Activated CD8-positive, alpha-beta T cell treated with anti-CD3 and anti-CD28 coated beads, Interleukin-2, amount 10 ng/mL, durations not matched to agents 7 days and 5 days (primary cell): ENCODE data around the gene TGM2. TPM values are rescaled to one million over a fixed set of nuclear protein-coding genes. Genes with fewer than 3 reads are reported as not detected.

Source experiments
- ATAC-seq: fragments of 150-1000 bp; cut with Tn5 transposase; one replicate; pipeline ENCODE4 v1.10.0; 2021; ENCODE audit warnings: moderate library complexity
- CTCF ChIA-PET: fragments of 350-600 bp; sonication (Branson Sonifier 250); formaldehyde crosslinking; loops from one replicate; lab custom pipeline; 2021; ENCODE audit warnings: antibody characterized with exemption; lab: Charles Lee
- POLR2A ChIA-PET: fragments of 350-600 bp; sonication (Branson Sonifier 250); formaldehyde crosslinking; loops from one replicate; lab custom pipeline; 2021; ENCODE audit warnings: antibody characterized with exemption; lab: Charles Lee
- DNase-seq: peaks from one replicate; pipeline ENCODE4 v3.0.0-alpha.2; 2020
- H3K27ac Mint-ChIP-seq: one replicate; pipeline ENCODE4 v1.8.0; 2021; ENCODE audit warnings: mild to moderate bottlenecking, mixed read lengths
- H3K27me3 Mint-ChIP-seq: one replicate; pipeline ENCODE4 v1.8.0; 2021; ENCODE audit warnings: low read depth, mixed read lengths
- H3K36me3 Mint-ChIP-seq: one replicate; pipeline ENCODE4 v1.8.0; 2021; ENCODE audit warnings: low read depth, mixed read lengths
- H3K4me1 Mint-ChIP-seq: one replicate; pipeline ENCODE4 v1.8.0; 2021; ENCODE audit warnings: low read depth, mixed read lengths
- H3K4me3 Mint-ChIP-seq: one replicate; pipeline ENCODE4 v1.8.0; 2021; ENCODE audit warnings: mild to moderate bottlenecking, mixed read lengths
- H3K9me3 Mint-ChIP-seq: one replicate; pipeline ENCODE4 v1.8.0; 2022; ENCODE audit warnings: mixed read lengths; ENCODE audit not compliant: insufficient read depth
- total RNA-seq, 2 experiments: library from RNA; stranded (reverse); gene quantifications; one replicate each; pipeline ENCODE4 v1.2.3, GENCODE V29; 2021

Gene TGM2
- total RNA-seq, 2 experiments from 2014 or later = 0.31 to 0.34 TPM

DNA sequence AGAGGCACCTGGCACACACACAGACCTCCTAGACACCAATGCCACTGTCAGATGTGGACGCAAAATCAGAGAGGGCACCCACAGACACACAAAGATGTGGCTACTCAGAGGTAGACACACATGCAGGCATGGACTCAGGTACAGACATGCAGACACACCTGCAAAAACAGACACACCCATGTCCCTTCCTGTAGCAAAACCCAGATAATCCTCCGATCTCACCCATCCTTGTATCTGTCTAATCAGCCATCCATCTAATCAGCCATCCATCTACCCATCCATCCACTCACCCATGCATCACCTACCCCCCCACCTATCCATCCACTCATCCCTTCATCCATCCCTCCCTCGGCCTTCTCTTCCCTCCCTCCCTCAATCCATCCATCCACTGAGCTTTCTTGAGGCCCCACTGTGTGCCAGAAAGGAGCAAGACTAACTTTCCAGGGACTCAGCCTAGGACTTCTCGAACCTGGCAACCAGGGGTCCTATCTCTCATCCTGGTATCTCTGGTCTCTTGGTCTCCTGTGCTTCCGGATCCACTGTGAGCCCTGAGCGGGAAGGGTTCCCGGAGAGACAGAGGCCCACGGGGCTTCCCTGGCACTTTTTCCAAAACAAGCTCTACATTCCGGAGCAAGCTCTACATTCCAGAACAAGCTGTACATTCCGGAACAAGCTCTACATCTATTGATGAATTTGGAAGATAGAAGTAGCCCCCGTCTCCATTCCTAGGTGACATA lies 1.1 kb upstream of the TGM2 start:
- Mint-ChIP-seq H3K27me3 (peaks cover 13% of the 10 kb centered on the region), H3K4me3 (no peak overlapping the region), H3K27ac (no peak overlapping the region)

DNA sequence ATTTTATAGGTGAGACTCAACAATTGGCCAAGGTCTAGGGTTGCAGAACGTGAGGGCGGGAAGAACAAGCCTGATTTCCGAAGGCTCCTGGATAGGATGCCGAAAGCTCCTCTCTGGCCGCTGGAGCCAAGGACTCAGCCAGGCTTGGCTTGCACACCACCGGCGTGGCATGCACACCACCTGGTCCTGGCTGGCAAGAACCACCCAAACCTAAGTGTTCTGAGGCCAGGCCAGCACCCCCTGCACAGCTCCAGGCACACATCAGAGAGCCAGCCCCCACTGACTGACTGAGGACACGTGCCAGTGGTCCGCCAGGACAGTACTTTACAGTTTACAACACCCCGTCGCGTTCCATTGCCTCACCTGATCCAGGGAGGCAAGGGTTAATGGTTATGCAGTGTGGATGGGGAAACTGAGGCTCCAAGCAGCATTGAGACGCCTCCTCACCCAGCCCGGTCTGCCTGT lies 414 bp downstream of the TGM2 start:
- Mint-ChIP-seq H3K4me1 (peaks cover 33% of the 10 kb centered on the region), H3K36me3 (no peaks in the 10 kb centered on the region), H3K27me3 (peaks cover 13% of the 10 kb centered on the region), H3K9me3 (no peaks in the 10 kb centered on the region), H3K27ac (no peak overlapping the region), H3K4me3 (no peak overlapping the region)
- ChIA-PET CTCF (interaction anchor here (0.9 to 3.8 kb wide), 5 partner anchors 13 to 107 kb away, joined by 3 to 17 read pairs (median 4); no protein-coding TSS in a partner anchor), POLR2A (no interaction called here)
- no peak for DNase-seq
- no peak for ATAC-seq

More for the DNA sequence above, 1.1 kb upstream of the TGM2 start:
- H3K9me3 Mint-ChIP-seq = no peaks in the 10 kb centered on the region
- CTCF ChIA-PET = interaction anchor here (0.6 to 2.1 kb wide), 5 partner anchors 14 to 108 kb away, joined by 3 to 11 read pairs (median 4); no protein-coding TSS in a partner anchor
- no peaks in the 10 kb centered on the region for H3K36me3 Mint-ChIP-seq
- peaks cover 30% of the 10 kb centered on the region for H3K4me1 Mint-ChIP-seq
- ATAC-seq (no peak), DNase-seq (no peak)
- POLR2A ChIA-PET = no interaction called here

DNA sequence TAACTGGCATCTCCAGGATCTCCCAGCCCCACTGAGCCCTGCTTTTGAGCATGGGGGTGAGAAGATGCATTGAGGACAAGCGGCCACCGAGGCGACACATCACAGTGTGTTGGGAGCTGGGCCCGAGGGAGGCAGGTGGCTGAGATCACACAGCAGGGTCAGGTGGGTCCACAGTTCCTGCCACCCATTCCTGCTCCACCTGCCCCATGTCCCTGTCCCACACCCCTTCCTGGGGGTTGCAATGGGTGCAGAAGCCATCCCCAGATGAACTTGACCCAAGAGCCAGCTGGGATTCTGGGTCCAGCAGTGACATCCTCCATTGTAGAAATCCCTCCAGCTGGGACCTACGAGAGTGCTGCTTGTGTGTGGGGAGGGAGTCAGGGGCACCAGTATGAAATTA lies 1.0 kb downstream of the TGM2 start:
- H3K4me1 Mint-ChIP-seq = peaks cover 28% of the 10 kb centered on the region

DNA sequence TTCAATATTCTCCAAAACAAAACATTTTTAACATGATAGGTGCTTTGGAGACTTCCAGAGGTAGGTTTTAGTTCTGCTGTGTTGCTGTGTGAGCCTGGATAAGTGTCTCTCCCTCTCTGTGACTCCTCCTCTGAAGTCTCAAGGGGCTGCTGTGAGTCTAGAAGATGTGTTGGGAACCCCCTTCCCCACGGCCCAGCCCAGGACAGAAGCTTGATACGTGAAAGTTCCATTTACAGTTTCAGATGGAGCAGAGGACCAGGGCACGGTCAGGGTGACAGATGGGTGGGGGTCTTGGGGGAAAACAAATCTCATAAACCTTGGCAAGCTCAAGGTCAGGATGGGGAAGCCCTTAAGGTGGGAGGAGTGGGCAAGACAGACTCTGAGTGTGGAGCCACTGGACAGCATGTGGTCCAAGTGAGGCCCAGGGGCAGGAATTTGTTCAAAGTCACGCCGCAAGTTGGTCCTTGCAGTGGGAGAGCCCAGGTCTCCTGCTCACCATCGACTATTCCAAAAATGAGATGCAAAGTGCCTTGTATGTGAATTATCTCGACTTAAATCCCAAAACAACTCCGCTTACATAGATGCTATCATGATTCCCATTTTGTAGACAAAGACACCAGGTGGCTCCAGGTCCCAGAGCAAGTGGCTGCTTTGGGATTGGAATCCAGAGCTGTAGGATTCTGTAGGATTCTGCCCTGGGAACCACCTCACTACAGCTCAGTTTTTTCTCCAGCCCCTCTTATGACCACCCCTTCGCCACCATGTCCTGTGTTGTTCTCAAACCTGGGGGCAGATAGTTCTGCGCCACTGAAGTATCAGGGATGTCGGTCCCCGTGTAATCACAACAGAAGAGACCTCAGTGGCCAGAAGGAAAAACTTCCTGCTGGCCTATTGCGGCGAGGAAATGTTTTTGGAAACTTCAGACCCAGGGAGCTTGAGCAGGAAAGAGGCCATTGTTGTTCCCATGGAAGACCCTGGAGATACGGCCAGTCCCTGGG lies 1.9 kb downstream of the TGM2 start:
- no peaks in the 10 kb centered on the region for H3K9me3 Mint-ChIP-seq
- no peaks in the 10 kb centered on the region for H3K36me3 Mint-ChIP-seq
- peaks cover 19% of the 10 kb centered on the region for H3K4me1 Mint-ChIP-seq
- no peak overlapping the region for H3K4me3 Mint-ChIP-seq
- ATAC-seq (no peak), DNase-seq (no peak)
- ChIA-PET POLR2A (no interaction called here), CTCF (interaction anchor here (1.0 to 3.8 kb wide), 5 partner anchors 11 to 105 kb away, joined by 3 to 17 read pairs (median 4); no protein-coding TSS in a partner anchor)
- peaks cover 13% of the 10 kb centered on the region for H3K27me3 Mint-ChIP-seq
- H3K27ac Mint-ChIP-seq = no peak overlapping the region

More for the DNA sequence above, 1.0 kb downstream of the TGM2 start:
- H3K27ac Mint-ChIP-seq = no peak overlapping the region
- H3K4me3 Mint-ChIP-seq = no peak overlapping the region
- DNase-seq (no peak), ATAC-seq (no peak)
- H3K27me3 Mint-ChIP-seq = peaks cover 13% of the 10 kb centered on the region
- CTCF ChIA-PET = interaction anchor here (0.9 to 3.8 kb wide), 6 partner anchors 12 to 106 kb away, joined by 3 to 17 read pairs (median 4); no protein-coding TSS in a partner anchor
- POLR2A ChIA-PET = no interaction called here
- H3K9me3 Mint-ChIP-seq = no peaks in the 10 kb centered on the region
- H3K36me3 Mint-ChIP-seq = no peaks in the 10 kb centered on the region

DNA sequence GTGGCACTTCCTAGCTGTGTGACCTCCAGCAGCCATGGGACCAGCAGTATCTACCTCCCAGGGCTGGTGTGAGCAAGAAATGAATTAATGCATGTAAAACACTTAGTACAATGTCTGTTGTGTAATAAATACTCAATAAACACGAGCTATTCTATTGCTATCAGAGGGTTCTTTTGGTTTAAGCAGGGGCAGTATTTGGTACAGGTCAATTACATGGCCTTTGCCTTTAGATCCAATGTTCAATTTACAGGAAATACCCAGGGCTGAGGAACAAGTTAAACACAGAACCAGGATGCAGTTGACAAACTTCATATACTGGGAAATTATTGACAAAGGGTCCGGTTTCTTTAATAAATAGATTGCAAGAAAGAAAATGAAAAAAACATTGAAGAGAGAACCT lies 2.9 kb downstream of the TGM2 start:
- ChIA-PET POLR2A (interaction anchor here (0.6 kb wide), 1 partner anchor 394 kb away, joined by 3 read pairs; no protein-coding TSS in a partner anchor), CTCF (interaction anchor here (0.7 to 3.8 kb wide), 4 partner anchors 48 to 105 kb away, joined by 3 to 15 read pairs (median 3); no protein-coding TSS in a partner anchor)
- H3K9me3 Mint-ChIP-seq = no peaks in the 10 kb centered on the region
- H3K4me1 Mint-ChIP-seq = peaks cover 13% of the 10 kb centered on the region
- no peak overlapping the region for H3K27ac Mint-ChIP-seq
- H3K4me3 Mint-ChIP-seq = no peak overlapping the region
- H3K36me3 Mint-ChIP-seq = no peaks in the 10 kb centered on the region
- ATAC-seq (no peak), DNase-seq (no peak)
- H3K27me3 Mint-ChIP-seq = peaks cover 13% of the 10 kb centered on the region

DNA sequence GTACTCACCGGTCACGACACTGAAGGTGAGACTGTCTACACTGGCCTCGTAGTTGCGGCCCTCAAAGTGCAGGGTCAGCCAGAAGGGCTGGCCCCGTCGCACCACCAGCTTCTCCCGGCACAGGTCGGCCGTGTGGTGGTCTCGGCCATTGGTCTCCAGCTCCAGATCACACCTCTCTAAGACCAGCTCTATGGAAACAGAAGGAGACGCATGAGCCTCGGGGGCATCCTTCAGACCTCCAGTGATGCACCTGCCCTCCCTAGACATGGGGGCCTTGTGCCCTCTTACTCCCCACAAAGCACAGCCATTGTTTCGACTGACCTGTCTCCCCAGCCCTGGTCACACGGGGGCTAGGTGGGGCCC lies 3.7 kb downstream of the TGM2 start:
- DNase-seq (no peak), ATAC-seq (no peak)
- ChIA-PET POLR2A (interaction anchor here (0.6 kb wide), 1 partner anchor 394 kb away, joined by 3 read pairs; no protein-coding TSS in a partner anchor), CTCF (interaction anchor here (0.7 to 3.8 kb wide), 3 partner anchors 88 to 104 kb away, joined by 3 to 15 read pairs (median 3); no protein-coding TSS in a partner anchor)
- H3K4me3 Mint-ChIP-seq = no peak overlapping the region
- peaks cover 13% of the 10 kb centered on the region for H3K27me3 Mint-ChIP-seq
- H3K36me3 Mint-ChIP-seq = no peaks in the 10 kb centered on the region
- no peaks in the 10 kb centered on the region for H3K9me3 Mint-ChIP-seq
- peaks cover 13% of the 10 kb centered on the region for H3K4me1 Mint-ChIP-seq
- no peak overlapping the region for H3K27ac Mint-ChIP-seq

DNA sequence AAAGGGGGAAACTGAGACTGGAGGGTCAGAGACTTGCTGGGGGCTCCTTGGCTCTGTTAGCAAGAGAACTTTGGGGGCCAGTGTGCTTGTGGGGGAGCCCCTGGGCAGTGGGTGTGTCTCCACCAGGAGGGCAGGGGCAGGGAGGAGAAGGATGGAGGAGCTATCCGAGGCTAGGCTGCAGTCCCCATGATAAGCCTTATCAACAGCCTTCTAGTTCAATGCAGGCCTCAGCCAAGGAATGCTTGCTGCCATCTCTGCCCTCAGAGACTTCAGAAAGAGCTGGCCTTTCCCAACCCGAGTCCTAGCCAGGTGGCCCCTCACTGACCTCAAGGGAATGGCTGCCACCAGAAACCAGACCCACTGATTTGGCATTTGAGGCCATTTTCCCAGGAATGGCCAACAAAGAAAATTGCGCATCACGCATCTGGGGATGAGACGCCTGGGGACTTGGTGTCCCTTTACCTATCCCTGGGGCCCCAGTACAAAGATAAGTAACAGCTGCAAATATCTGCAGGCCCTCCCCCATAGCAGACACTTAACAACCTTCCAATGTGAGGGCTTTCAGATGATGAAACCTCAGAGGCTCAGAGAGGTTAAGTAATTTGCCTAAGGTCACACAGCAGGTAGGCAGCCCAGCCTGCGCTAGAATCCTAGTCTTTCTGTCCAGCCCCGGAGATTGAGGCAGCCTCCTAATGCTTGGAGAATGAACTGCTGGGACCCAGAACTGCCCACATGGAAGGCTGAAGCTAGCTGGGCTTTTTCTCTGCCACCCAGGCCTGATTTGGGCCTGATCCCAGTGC lies 4.9 kb downstream of the TGM2 start:
- ATAC-seq (no peak), DNase-seq (no peak)
- Mint-ChIP-seq H3K27ac (no peak overlapping the region), H3K27me3 (peaks cover 5% of the 10 kb centered on the region), H3K9me3 (no peaks in the 10 kb centered on the region), H3K36me3 (no peaks in the 10 kb centered on the region), H3K4me3 (no peak overlapping the region), H3K4me1 (peaks cover 12% of the 10 kb centered on the region)
- ChIA-PET CTCF (no interaction called here), POLR2A (no interaction called here)

DNA sequence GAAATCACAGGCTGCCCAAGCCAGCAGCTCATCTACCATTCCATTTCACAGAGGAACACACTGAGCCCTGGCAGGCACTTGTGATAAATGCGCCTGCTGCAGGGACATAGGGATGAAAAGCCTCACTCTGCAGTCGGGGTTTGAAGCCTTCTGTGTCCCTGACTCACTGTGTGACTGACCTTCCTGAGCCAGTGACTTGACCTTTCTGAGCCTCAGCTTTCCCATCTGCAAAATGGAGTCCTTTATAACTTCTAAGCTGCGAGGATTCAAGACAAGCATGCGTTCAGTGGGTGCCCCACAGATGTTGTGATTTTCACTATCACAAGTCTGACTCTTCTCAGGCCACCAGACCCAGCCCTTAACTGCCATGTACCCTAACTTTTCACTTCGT lies 5.5 kb downstream of the TGM2 start:
- ATAC-seq = no peak

DNA sequence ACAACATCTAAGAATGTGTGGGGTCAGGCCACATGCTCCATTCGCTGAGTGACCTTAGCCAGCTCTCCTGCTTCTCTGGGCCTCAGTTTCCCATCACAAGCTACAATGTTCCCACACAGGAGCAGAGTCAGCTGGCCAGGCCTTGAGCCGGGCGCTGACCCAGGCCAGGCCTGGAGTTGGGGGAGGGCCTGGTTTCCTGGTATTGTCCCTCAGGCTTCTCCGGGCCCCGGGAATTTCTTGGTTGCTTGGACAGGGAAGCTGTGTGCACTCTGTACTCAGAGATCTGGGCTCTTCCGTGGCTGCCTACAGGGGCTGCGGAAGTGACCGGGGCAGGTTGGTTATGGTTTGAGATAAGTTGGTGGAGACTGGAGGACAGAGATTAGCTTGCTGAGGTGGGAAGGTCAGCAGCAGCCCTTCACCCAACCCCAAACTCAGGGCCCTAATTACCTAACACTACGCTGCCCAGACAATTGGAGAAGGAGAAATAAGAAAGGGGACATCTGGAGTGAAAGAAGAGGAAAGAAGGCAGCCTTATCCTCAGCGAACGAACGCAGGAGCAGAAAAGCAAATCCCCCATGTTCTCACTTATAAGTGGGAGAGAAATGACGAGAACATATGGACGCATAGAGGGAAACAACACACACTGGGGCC lies 6.2 kb downstream of the TGM2 start:
- Mint-ChIP-seq H3K27me3 (peaks cover 2% of the 10 kb centered on the region), H3K4me1 (peaks cover 12% of the 10 kb centered on the region), H3K27ac (no peak overlapping the region), H3K36me3 (no peaks in the 10 kb centered on the region), H3K9me3 (no peaks in the 10 kb centered on the region), H3K4me3 (no peak overlapping the region)
- POLR2A ChIA-PET = no interaction called here
- DNase-seq (no peak), ATAC-seq (no peak)
- CTCF ChIA-PET = no interaction called here

More for the DNA sequence above, 5.5 kb downstream of the TGM2 start:
- no peaks in the 10 kb centered on the region for H3K36me3 Mint-ChIP-seq
- no peak overlapping the region for H3K4me3 Mint-ChIP-seq
- H3K4me1 Mint-ChIP-seq = peaks cover 12% of the 10 kb centered on the region
- H3K9me3 Mint-ChIP-seq = no peaks in the 10 kb centered on the region
- DNase-seq = no peak
- no peak overlapping the region for H3K27ac Mint-ChIP-seq
- POLR2A ChIA-PET = no interaction called here
- CTCF ChIA-PET = no interaction called here
- H3K27me3 Mint-ChIP-seq = peaks cover 2% of the 10 kb centered on the region

DNA sequence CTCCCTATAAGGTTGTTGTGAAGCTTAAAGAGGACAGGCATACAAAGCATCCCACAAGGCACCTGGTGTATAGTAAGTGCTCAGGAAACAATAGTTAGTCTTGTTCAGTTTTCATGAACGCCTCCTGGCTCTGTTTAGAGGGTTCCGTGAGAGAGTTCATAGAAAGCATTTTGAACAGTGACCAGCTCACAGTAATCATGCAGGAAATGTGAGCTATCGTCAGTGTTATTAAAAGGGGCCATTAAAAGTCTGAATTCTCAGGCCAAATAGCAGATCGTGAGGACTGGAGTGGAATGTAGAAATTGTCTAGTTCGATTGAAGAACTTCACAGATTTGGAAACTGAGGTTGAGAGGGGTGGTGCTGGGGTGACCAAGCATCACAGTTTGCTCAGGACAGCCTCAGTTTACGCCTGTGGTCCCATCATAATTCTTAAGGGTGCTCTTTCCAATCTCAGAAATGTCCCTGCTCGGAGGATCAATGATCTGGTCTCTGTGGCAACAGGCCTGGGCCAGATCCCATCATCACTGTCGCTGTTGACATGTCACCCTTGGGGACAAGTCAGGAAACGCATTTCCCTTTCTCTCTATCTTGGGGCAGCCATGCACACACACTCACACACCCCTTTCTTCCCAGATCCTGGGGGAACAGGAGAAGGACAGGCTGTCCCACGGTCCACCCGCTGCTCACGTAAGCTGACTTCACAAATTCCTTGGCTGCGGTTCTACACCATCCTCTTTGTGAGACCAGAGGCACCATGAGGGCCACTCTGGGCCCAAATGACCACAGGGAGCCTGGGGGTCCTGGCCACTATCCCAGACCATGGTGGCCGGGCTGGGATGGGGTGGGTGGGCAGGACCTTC lies 7.2 kb downstream of the TGM2 start:
- no peak for ATAC-seq
- peaks cover 2% of the 10 kb centered on the region for H3K27me3 Mint-ChIP-seq
- H3K27ac Mint-ChIP-seq = no peak overlapping the region
- H3K36me3 Mint-ChIP-seq = no peaks in the 10 kb centered on the region
- ChIA-PET POLR2A (no interaction called here), CTCF (no interaction called here)
- DNase-seq = no peak
- H3K4me3 Mint-ChIP-seq = no peak overlapping the region
- H3K4me1 Mint-ChIP-seq = peaks cover 18% of the 10 kb centered on the region
- H3K9me3 Mint-ChIP-seq = no peaks in the 10 kb centered on the region
